HG03039 (cell line): Measurements from ENCODE around the gene PACS1.

ENCODE experiments used
- ATAC-seq: cut with Tn5 transposase; IDR thresholded peaks from one replicate; pipeline ENCODE4 v1.9.1; 2021; ENCODE audit warnings: mild to moderate bottlenecking, moderate library complexity; ENCODE audit not compliant: unreplicated experiment

Gene PACS1

DNA sequence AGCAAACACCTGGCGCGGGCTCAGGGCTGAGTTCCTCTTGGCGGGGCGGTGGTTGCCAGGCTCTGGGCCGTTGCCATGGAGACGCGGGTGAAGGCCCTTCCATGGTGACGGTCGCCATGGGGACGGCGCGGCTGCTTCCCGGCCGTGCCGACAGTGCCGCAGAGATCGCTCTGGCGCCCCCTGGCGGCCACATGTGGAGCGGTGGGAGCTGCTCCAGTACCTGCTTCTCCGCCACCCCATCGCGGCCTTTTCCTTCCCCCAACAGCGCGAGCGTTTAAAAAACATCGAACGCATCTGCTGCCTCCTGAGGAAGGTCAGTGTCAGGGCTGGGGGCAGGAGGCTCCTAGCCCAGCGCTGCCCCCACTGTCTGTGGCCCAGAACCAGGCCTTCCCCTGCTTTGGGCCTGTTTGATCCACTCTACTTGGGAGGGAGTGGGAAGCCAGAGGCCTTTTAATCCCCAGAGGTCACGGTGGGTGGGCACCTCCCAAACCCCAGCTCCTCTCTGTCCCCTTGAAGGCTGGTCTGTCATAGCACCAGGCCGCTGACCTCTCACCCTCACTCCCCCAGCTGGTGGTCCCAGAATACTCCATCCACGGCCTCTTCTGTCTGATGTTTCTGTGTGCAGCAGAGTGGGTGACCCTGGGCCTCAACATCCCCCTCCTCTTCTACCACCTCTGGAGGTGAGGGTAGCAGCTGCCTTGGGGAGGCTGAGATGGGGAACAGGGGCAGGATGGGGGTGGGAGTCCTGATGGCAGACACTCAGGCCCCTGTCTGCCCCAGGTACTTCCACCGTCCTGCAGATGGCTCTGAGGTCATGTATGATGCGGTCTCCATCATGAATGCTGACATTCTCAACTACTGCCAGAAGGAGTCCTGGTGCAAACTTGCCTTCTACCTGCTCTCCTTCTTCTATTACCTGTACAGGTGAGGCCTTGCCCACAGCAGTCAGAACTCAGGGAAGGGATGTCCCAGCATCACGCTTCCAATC is 212.7 kb downstream of the PACS1 start:
- ATAC-seq = peak; percentile 55

DNA sequence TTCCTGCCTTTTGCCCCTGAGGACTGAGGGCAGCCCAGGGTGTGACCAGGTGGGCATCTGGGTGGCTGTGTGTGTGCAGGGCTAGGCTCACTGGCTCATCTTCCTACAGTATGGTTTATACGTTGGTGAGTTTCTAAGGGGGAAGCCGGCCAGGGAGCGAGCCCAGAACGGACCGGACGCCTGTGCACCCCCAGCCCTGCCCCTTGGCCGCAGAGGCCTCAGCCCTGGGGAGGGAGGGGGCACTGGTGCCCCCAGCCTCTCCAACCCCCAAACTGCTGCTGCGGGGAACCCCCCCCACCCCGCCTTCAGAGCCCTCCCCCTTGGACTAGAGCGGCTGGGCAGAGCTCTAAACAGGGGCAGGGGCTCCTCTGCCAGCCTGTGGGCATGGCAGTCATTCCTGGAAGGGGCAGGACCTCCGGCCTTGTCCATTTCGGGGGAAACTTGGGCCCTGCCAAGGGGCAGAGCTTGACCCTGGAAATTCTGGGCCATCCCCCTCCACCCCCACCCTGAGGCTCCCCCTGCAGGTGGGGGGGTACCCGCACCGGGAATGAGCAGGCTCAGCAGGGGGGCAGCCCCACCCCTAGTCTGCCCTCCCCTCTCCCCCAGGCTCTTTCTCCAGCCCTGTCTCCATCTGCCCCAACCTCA is 213.5 kb downstream of the PACS1 start:
- no peak for ATAC-seq

DNA sequence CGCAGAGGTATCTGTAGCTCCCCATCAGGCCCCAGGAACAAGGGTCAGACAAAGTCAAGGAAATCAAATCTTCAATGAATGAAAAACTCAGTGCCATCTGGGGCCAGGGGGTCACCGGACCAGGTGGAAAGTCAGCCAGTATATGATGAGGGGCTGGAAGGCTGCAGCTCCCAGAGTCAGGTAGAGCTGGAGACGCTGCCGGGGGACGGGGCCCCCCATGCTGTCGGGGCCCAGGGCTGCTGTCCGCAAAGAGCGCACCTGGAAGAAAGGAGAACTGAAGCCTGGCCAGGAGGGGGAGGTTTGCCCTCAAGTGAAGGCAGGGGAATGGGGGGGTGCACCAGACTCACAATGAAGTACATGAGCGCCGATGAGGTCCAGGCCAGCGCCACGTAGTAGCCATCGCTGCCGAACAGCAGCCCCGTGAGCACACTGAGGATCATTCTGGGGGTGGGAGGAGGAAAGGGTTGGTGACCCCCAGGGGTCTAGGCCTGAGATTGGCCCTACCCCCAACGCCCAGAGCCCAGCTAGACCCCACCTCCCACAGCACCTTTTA is 214.5 kb downstream of the PACS1 start:
- ATAC-seq = no peak

DNA sequence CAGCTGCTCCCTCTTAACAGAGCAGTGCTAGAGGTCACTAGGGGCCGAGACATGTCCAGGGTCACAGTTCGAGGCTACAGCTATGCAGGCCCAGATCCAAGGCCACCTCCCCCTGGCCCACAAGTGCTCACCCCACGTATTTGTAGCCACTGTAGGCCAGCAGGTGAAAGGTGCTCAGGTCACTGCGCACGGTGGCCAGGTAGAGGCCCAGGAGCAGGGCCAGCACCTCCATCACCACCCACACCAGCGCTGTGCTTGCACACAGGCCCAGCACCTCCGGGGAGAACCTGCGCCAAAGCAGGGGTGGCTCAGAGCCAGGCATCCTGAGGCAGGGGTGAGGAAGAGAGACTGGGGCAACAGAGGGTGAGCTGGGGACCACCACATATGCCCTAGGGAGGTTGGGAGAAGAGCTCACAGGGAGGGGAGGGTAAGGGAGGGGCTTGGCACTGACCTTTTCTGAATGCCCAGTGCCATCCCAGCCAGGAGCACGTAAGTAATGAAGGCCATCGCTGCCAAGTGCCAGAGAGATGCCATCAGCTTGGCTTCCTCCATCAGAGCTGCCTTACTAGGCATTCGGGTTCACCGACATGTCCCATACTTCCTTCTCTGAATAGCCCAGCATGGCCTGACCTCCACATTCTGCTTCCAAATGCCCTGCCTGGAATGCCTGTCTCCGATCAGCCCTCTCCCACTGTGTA is 215.3 kb downstream of the PACS1 start:
- ATAC-seq = no peak

DNA sequence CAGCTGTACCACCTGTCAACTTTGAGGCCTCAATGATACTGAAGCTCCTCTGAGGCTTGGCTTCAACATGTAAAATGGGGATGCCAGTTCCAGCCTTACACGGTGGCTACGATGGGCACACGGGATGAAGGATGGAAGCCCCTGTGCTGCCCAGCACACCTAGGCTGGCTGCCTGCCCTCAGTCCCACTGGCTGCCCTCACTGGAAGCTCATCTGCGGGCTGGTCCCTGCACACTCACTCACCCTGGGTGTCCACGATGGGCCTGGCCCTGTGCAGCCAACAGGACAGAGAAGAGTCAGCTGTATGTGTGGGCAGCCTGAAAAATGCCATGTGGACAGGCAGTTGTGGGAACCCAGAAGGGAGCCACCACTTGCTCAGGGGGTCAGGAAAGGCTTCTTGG is 216.6 kb downstream of the PACS1 start:
- no peak for ATAC-seq

DNA sequence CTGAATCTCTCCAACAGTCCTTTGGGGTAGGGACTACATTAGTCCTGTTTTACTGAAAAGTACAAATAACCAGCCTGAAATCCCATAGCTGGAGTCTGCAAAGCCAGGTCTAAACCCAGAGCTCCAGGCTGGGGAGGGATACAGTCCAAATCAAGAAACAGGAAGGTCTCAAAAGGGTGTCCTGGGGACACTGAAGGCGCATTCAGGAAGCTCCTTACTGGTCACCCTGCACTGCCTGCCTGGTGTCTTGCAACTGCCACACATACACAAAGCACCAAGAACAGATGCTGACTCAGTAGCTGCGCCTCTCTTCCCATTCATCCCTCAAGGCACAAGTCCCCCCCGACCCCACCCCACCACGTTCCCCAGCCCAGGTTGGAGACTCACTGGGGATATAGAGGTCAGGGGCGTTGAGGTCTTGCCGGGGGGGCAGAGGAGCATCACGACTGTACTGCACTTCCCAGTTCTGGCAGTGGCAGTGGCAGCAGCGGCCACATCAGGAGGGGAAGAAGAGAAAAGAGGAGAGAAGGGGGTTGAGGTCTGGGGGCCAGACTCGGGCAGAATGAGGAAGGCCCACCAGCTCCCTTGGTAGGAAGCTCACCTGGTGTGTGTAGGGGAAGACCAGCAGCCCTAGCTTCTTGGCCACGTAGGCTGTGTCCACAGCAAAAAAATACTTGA is 217.3 kb downstream of the PACS1 start:
- no peak for ATAC-seq

DNA sequence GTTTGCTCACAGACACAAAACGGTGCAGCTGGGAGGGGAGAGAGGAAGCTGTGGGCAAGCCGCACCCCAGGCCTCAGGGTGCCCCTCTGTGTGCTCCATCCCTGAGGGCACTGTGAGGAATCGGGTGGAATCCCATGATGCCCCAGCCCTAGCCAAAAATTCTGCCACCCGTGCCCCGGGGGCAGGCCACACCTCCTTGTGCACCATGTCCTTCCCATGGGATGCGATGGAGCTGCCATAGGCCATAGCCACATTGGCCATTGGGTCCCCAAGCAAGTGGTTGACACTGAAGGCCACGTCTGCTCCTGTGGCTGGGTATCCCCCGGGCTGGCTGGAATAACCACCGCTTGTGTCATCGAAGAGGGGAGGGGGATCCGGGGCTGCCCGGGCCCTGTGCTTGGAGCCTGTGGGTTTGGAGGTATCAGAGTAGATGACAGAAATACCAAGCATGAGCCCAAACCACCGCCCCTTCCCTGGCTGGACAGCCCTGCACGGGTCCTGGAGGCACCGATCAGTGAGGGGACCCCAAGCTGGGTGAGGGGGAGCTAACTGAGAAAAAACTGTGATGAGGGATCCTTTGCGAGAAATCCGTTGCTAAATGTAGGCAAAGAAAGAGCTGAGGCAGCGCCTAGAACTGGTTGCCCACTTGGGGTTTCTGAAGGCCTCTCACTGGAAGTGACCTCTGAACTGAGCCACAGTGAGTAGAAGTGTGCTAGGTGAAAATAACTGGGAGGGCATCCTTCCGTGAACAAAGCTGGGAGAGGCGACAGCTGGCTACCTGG is 218.0 kb downstream of the PACS1 start:
- no peak for ATAC-seq

GRCh38 chr11:66288671-66289547 is 218.8 kb downstream of the PACS1 start, which contains the start of gene YIF1A:
TSS of gene YIF1A (minus strand) at chr11:66289143. CDS start at chr11:66288985, 158 bp downstream.
- ATAC-seq = peak; percentile 82

GRCh38 chr11:66289548-66290329 is 219.7 kb downstream of the PACS1 start:
- peak; percentile 17 for ATAC-seq

DNA sequence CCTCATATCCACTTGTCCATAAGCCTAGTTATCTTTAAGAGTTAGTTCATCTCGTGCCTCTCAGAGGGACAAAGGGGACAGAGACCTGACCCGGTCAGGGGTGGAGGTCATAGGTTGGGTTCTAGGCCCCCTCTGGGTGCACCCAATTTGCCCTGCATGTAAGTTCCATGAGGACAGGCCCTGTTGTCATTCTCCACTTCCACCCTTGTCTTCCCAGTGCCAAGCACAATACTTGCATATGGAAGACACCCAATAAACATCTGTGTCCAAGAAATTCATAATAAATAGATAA is 220.2 kb downstream of the PACS1 start:
- no peak for ATAC-seq

- no peak for ATAC-seq
Measured at GRCh38 chr11:66291303-66291705, 221.2 kb downstream of the PACS1 start.

GRCh38 chr11:66291706-66292542 is 221.9 kb downstream of the PACS1 start, which contains the start of gene TMEM151A:
TSS of gene TMEM151A (plus strand) at chr11:66291894. CDS start at chr11:66292014, 120 bp downstream.
- no peak for ATAC-seq

DNA sequence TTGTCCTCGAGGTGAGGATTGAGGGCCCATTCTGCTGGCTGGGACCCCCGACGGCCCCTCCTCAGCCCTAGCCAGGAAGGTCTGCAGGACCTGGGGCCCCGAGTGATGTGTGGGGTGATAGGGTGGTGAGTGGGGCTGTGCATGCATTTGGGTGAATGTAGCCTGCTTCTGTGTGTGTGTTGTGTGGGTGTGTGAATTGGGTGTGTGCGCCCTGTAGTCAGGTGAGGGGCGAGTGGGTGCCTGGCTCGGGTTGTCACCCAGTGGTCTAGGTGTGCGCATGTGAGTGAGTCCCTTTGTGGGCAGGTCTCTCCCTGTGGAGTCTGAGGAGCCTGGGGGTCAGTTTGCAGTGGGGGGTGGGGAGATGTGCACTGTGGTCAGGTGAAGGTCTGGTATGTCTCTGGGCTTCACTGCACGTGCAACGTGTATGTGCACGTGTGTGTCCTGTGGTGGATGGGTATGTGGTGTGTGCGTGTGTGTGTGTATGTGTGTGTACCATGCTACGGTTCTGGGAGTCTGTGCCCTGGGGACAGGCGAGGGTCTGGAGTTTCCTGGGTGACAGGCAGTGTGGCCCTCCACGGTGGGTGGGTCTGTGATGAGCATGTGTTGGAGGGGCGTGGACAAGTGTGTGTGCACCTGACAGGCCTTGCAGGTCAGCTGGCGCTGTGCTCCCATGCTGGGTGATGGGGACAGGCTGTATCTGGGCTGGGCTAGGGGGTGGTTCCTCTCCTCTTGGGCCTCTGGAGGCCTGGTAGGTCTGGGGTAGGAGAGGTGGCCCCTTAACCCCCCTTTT is 222.7 kb downstream of the PACS1 start:
- no peak for ATAC-seq

GRCh38 chr11:66293352-66293751 is 223.3 kb downstream of the PACS1 start:
- ATAC-seq = no peak

- no peak for ATAC-seq
Measured at GRCh38 chr11:66293777-66294625, 223.9 kb downstream of the PACS1 start.
